ENCODE data around the gene TSPOAP1. TPM values are rescaled to one million over a fixed set of nuclear protein-coding genes. Genes with fewer than 3 reads are reported as not detected.
"Not testable (repeated sequence)": the region's sequence is repeated elsewhere in the genome, so short reads cannot be mapped to it uniquely, and the experiment has no call there.

The TSPOAP1 gene
- total RNA-seq, 1 donor from 2014 or later = 3.5 TPM

DNA sequence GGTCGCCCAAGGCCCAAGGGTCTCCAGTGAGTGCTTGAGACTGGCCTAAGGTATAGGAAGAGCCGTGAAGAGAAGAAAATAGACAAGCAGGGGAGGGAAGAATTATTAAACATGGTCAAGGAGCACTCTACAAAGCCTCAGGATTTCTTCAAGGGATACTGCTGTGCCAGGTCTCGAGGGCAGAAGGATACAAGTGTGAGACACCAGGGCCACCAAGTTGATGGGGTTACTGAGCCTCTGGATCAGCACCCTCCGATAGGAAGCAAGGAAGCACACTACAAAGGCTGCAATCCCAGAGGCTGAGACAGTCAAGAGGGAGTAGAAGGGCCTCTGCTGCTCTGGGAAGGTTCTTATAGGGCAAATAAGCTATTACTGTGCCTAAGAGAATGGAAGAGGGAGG is 16.9 kb upstream of the TSPOAP1 start:
- DNase-seq (ENCODE audit: low read depth) = no peak
- no peak for TF ChIP-seq CTCF (conservative IDR thresholded peaks at IDR 0.05; ENCODE audit: low read depth, low read length)
- no peak overlapping the region for H3K4me3 ChIP-seq (ENCODE audit: low read depth, low read length)

DNA sequence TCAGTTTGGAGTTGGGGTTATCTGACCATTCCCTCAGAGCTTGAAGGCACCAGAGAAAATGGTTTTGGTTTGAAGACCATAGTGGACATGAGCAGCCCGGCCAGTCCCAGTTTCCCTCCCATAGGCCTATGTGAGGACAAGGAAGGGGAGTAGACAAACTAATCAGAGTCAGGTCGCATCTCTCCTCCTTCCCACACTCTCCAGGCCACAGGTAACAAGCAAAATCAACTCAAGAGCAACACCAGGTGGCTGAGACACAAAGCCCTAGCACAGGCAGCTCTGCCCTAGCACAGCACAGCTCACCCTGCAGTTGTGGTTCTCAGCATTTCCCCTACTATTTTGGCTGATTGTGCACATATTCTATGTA is 16.2 kb upstream of the TSPOAP1 start:
- no peak for DNase-seq (ENCODE audit: low read depth)
- no peak overlapping the region for H3K4me3 ChIP-seq (ENCODE audit: low read depth, low read length)
- TF ChIP-seq CTCF (conservative IDR thresholded peaks at IDR 0.05; ENCODE audit: low read depth, low read length) = no peak

- no peak for DNase-seq (ENCODE audit: low read depth)
Observed at GRCh38 chr17:58344047-58344790, 15.6 kb upstream of the TSPOAP1 start.

DNA sequence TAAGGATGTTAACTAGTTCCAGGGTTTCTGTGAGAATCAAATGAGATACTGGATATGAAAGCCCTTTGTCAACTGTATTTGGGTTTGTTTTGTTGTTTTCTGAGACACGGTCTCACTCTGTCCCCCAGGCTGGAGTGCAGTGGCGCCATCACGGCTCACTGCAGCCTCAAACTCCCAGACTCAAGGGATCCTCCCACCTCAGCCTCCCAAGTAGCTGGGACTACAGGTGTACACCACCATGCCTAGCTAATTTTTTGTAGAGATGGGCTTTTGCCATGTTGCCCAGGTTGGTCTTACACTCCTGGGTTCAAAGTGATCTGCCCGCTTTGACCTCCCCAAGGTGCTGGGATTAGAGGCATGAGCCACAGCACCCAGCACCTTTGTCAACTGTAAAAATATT is 14.5 kb upstream of the TSPOAP1 start:
- no peak for TF ChIP-seq CTCF (conservative IDR thresholded peaks at IDR 0.05; ENCODE audit: low read depth, low read length)
- H3K4me3 ChIP-seq (ENCODE audit: low read depth, low read length) = no peak overlapping the region
- DNase-seq (ENCODE audit: low read depth) = no peak

More at GRCh38 chr17:58344047-58344790, 15.6 kb upstream of the TSPOAP1 start:
- no peak for TF ChIP-seq CTCF (conservative IDR thresholded peaks at IDR 0.05; ENCODE audit: low read depth, low read length)
- no peak overlapping the region for H3K4me3 ChIP-seq (ENCODE audit: low read depth, low read length)

DNA sequence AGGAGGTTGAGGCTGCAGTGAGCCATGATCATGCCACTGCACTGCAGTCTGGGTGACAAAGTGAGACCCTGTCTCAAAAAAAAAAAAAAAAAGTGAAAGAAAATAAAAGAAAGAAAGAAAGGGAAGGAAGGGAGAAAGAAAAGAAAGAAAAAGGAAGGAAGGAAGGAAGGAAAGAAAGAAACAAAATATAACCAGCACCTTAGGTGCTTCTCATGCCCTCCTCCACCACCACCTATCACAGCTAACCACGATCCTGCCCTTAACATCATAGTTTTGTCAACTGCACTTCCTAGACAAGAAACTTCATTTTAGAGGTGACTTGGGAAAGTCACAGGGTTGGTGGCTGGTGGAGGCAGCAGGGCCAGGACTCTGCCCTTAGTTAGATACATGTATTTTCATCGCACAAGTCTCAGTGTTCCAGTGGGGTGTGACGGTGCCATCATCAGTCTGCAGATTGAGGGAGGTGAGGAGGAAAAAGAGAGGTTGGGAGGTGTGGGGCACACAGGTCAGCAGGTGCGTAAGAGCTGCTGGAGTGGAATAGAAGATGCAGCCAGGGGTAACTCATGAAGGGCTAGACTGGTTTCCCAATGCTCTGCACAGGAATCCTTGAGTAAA is 13.4 kb upstream of the TSPOAP1 start:
- H3K4me3 ChIP-seq (ENCODE audit: low read depth, low read length) = no peak overlapping the region
- DNase-seq (ENCODE audit: low read depth) = no peak
- no peak for TF ChIP-seq CTCF (conservative IDR thresholded peaks at IDR 0.05; ENCODE audit: low read depth, low read length)

DNA sequence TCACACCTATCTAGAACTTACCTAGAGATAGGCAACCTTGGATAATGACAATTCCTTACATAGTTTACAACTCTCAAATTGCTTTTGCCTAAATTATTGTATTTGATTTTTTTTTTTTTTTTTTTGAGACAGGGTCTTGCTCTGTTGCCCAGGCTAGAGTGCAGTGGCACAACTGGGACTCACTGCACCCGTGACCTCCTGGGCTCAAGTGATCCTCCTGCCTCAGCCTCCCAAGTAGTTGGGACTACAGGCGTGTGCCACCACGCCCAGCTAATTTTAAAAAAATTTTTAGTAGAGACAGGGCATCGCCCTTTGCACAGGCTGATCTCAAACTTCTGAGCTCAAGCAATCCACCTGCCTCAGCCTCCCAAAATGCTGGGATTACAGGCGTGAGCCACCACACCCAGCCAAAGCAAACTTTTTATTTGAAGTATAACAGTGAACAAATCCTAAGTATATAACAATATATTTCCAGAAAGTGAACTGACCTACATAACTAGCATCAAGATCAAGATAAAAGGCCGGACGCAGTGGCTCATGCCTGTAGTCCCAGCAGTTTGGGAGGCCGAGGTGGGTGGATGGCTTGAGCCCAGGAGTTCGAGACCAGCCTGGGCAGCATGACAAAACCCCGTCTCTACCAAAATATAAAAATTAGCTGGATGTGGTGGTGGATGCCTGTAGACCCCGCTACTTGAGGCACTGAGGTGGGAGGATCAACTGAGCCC is 12.7 kb upstream of the TSPOAP1 start:
- not testable (repeated sequence) for DNase-seq (ENCODE audit: low read depth); H3K4me3 ChIP-seq (ENCODE audit: low read depth, low read length)

GRCh38 chr17:58340405-58340876 is 11.8 kb upstream of the TSPOAP1 start:
- no peak for DNase-seq (ENCODE audit: low read depth)
- TF ChIP-seq CTCF (conservative IDR thresholded peaks at IDR 0.05; ENCODE audit: low read depth, low read length) = no peak
- H3K4me3 ChIP-seq (ENCODE audit: low read depth, low read length) = no peak overlapping the region

Data from epithelial cell of proximal tubule (primary cell).